ENCODE results near the gene SPATA31C1.
A peak's percentile ranks its signal among the peaks of the same experiment; 100 is the strongest.
"Not testable (repeated sequence)": the region's sequence is repeated elsewhere in the genome, so short reads cannot be mapped to it uniquely, and the experiment has no call there.

The SPATA31C1 gene

DNA sequence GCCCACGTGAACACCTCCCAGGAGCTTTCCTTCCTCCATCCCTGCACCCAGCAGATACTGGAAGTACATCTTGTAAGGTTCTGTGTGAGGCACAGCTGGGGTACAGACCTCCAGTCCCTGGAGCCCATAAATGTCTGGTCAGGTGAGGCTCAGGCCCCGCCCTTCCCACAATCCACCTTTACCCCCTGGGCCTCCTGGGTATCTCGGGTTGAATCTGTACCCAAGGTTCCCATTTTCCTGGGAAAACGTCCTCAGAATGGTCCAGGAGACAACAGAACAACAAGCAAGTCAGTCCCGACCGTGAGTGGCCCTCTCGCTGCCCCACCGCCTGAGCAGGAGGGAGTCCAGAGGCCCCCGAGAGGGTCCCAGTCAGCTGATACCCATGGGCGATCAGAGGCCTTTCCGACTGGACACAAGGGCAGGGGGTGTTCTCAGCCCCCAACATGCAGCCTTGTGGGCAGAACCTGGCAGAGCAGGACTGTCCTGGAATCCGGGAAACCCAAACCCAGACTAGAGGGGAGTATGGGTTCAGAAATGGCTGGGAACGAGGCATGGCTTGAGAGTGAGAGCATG lies 30.7 kb upstream of the SPATA31C1 start:
- no peak for DNase-seq (ENCODE audit: low read depth)

DNA sequence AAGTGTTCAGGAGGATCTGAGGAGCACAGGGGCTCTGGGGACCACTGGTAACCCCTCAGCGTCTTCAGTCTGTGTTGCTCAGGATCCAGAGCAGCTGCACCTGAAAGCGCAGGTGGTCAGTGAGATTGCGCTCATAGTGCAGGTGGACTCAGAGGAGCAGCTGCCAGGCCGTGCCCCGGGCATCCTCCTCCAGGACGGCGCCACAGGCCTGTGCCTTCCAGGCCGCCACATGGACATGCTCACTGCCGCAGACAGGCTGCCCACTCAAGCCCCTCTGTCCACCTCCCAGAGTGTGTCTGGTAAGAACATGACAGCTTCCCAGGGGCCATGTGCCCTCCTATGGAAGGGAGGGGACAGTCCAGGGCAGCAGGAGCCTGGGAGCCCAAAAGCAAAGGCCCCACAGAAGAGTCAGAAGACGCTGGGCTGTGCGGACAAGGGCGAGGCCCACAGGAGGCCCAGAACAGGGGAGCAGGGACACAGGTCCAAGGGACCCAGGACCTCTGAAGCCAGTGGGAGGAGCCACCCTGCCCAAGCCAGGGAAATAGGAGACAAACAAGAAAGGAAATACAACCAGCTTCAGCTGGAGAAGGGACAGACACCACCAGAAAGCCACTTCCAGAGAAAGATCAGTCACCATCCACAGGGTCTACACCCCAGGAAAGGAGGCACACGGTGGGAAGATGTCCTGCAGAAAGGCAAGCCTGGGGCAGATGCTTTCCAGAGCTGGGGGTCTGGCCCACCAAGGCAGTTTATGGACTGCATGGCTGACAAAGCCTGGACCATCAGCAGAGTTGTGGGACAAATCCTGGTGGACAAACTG lies 29.9 kb upstream of the SPATA31C1 start:
- DNase-seq (ENCODE audit: low read depth), result no peak

DNA sequence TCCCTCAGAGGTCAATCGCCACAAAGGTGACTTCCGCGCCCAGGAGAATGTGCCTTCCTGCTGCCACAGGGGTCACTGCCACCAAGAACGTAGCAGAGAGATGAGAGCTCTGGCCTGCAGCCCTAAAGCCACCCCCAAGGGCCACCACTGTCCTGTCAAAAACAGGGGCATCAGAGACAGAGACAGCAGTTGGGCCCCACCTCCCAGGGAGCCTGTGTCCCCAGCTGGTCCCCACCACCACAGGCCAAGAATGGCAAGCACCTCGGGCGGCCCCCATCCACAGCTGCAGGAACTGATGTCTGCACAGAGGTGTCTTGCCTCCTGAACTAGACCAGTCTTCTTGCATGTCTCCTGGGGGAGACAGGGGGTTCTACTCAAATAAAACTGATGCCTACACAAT lies 29.3 kb upstream of the SPATA31C1 start:
- no peak for DNase-seq (ENCODE audit: low read depth)

DNA sequence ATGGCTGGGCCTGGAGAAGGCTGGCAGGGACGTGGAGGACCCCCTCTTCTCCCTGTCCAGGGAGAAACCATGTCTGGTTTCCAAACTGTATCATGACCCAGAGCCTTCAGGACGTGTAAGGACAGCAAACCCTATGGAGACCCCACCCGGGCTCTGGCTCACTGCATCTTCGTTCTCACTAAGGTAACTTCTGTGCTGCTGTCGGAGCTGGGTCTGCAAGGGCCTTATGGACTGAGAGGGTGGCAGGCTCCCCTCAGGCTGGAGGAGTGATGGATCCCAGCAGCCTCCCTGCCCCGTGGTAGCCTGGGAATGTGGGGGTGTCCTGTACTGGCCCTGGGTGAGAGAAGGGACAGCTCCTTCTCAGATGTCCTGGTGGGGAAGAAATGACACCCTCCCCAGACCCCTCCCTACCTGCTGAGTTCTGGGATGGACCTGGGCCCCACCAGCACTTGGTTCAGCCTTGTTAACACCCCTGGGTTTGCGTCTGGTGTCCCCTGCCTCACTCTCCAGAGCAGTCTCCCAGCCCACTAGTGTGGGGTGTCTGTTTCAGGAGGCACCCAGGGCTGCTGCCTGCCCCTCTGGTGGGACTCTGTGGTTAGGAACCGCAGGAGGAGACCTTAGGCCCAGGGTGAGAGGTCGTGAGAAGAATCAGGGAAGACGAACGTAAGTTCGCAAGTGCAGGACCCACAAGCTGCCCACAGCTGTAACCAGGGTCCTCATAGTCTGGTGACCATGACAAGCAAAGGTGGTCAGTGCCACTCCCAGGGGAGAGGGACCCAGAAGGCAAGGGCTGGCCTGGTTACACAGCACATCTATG lies 28.5 kb upstream of the SPATA31C1 start:
- DNase-seq (ENCODE audit: low read depth), result no peak

DNA sequence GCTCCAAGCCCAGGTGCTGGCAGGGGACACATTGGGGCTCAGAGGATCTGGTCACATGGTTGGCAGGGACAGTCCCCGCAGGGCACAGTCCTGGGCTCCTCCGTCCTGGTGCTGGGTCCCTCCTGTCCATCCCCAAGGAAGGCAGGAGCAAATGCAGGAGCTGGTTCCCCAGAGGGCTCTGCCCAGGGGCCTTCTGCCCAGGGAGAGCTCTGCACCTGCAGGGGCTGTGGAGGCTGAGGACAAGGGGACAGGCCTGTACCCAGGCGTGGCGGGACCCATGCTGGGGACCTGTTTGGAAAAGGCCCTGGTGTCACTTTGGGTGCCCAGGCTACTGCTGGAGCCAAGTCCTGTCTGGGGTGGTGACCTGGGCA lies 27.9 kb upstream of the SPATA31C1 start:
- DNase-seq (ENCODE audit: low read depth), result no peak

DNA sequence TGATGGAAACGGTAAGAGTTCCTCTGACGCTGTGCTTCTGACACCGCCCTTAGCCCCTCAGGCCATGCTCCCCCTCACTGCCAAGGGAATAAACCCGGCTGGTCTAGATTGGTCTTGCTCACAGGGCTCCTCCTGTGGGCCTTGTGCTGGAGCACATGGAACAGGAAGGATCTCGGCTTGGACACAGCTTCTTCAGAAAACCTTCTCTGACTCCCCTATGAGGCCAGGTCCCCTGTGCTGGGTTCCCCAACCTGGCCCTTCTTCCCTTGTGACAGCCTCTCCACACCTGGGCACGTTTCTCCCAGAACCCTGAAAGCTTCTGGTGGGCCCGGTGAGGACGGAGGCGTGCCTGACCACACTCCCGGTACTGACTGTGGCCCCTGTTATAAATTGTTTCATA lies 26.9 kb upstream of the SPATA31C1 start:
- DNase-seq (ENCODE audit: low read depth), result no peak

DNA sequence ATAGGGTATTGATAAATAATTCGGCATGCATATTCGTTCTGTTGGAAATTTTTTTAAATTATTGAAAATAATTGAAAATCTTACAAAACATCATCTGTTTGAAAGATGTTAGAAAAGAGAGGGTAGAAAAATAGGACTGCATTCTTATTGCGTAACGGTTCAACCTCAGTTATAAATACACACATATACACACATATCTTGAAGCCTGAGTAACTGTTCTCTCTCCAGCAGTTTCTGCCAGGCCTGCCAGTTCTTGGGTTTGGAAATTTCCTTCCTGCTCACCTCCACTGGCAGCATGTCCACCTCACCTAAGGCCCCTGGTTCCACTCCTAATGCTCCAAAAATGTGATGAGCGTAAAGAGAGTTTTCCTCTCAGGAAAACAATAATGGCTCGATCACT lies 26.0 kb upstream of the SPATA31C1 start:
- no peak for DNase-seq (ENCODE audit: low read depth)

DNA sequence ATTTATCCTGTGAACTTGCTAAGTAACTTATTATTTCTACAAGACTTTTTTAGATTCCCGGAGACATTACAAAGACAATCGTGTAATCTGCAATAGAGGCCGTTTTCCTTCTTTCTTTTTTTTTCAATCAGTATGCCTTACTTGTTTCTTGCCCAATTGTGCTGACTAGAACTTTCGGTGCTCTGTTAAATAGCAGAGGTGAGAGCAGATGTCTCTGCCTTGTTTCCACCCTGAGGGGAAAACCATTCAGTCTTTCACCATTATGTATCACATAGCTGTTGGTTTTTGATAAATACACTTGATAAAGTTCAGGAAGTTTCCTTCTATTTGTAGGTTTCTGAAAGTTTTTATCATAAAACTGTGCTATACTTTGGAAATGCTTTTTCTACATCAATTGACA lies 24.8 kb upstream of the SPATA31C1 start:
- no peak for DNase-seq (ENCODE audit: low read depth)

DNA sequence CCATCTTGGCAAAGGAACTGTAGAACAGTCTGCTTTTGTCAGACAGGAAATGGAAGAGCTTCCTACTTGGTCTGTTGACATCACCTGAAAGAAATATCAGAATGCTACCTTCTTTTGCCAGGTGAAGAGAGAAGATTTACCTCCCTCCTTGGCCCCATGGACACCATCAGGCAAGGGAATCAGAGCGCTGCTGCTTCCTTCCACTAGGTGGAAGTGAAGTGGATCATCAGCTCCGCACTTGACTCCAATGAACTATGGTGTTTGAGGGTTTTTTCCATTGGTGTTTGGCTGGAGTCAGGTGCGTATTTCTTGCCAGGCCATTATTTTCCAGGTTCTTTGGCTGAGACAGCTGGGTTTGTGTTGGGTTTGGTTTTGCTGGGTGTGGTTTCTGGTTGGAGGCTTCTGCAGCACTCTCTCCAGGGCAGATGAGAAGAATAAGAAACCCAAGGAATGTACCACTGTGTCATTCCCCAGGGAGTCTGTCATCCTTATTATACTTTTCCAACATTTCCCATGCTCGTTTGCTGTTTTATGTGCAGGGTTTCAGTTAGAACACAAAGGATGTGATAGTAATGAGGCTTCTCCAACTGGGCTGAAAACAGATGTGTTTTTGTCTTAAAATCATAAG lies 22.6 kb upstream of the SPATA31C1 start:
- no peak for DNase-seq (ENCODE audit: low read depth)

DNA sequence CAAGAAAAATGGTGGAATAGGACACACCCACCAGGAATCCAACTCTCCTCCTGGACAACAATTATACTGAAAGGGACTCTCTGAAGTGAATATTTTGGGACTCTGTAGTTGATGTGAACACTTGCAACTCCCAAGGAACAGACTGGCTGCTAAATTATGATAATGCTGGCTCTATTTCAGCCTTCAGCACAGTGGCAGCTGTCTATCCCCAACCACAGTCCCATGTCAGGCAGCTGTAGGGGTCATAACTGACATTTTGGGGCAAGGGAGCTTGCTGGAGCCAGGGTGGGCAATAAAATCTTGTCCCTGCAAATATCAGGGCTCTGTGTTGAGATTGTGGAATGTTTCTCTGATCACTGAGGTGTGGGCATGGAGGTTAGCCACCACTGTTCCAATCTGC lies 20.9 kb upstream of the SPATA31C1 start:
- DNase-seq (ENCODE audit: low read depth), result no peak

DNA sequence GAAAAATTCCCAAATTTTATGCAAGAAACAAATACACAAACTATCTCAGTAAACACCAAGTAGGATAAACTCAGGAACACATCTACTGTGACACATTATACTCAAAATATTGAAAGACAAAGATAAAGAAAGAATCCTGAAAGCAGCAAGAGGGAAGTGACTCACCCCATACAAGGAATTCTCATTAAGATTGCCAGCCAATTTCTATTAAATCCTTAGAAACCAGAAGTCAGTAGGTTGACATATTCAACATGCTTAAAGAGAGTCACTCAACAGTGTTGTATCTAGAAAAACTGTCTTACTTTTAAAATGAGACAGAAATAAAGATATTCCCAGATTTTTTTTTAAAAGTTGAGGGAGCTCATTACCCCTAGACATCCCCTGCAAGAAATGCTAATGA lies 19.6 kb upstream of the SPATA31C1 start:
- no peak for DNase-seq (ENCODE audit: low read depth)

DNA sequence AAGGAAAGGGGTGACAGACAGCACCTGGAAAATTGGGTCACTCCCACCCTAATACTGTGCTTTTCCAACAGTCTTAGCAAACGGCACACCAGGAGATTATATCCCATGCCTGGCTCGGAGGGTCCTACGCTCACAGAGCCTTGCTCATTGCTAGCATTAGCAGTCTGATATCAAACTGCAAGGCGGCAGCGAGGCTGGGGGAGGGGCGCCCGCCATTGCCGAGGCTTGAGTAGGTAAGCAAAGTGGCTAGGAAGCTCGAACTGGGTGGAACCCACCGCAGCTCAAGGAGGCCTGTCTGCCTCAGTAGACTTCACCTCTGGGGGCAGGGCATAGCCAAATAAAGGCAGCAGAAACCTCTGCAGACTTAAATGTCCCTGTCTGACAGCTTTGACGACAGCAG lies 15.4 kb upstream of the SPATA31C1 start:
- not testable (repeated sequence) for DNase-seq (ENCODE audit: low read depth)

DNA sequence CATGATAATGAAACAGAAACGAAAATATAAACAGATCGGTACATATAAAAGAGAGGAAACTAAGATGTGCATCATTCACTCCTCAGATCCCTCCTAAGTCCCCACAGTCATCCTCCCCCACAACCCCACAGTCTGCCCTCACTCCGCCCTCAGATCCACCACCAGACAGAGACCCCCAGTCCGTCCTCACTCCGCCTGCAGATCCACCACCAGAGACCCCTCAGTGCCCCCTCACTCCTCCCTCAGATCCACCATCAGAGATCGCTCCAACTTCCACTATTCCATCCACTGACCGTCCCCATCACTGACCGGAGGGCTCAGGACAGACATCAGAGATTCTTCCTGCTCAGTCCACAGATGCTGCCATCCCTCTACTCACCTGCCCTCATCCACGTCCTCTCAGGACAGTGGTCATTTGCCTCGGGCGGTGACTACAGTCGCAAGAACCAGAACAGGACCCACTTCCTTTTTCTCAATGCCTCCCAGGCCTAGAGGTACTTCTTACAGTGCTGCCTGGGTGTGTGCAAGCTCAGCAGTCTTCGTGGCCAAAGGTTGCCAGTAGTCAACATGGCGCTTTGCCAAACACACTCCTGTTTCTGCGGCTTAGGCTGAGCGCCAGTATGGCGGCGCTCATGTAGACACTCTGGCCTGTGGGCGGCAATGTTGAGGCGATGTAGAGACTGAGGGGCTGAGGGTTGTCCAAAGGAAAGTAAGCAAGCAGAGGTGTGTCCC lies 8.3 kb upstream of the SPATA31C1 start:
- DNase-seq (ENCODE audit: low read depth), result no peak

DNA sequence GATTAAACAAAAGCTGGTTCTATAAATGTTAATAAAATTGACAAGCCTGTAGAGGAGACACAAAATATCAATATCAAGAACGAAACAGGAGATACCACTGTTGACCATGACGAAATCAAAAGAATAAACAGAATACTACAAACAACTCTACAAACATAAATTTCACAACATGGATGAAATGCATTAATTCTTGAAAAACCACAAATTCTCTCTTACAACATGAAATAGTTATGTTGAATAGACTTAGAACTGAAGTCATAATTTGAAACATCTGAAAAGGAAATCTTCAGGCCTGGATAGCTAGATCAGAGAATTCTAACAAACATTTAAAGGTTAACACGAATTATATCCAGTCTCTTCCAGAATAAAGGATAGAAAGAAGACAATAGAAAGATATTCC lies 6.9 kb upstream of the SPATA31C1 start:
- no peak for DNase-seq (ENCODE audit: low read depth)

DNA sequence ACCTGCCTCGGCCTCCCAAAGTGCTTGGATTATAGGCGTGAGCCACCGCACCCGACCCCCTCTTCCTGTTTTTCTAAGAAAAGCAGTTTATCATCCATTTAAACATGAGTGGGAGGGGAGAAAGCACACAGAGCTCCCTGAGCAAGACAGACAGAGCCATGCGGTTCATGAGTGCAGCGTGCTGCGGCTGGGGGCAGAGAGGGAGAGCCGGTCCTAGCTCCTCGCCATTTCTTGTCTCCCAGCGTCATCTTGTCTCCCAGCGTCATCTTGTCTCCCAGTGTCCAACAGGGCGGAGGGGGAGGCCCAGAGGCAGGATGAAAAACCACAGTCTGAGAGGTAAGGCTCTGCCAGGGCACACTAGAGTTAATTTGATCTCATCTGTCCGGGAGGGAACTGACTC lies 1.3 kb downstream of the SPATA31C1 start:
- DNase-seq (ENCODE audit: low read depth), result not testable (repeated sequence)

DNA sequence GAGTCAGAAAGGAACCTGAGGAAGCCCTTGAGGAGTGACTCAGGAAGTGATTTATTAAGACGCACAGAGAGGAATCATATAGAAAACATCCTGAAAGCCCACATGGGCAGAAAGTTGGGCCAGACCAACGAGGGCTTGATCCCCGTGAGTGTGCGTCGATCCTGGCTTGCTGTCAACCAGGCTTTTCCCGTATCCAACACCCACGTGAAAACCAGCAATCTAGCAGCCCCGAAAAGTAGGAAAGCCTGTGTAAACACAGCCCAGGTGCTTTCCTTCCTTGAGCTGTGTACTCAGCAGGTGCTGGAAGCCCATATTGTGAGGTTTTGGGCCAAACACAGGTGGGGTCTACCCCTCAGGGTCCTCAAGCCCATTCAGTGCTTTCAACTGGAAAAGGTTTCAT lies 3.8 kb downstream of the SPATA31C1 start:
- not testable (repeated sequence) for DNase-seq (ENCODE audit: low read depth)

DNA sequence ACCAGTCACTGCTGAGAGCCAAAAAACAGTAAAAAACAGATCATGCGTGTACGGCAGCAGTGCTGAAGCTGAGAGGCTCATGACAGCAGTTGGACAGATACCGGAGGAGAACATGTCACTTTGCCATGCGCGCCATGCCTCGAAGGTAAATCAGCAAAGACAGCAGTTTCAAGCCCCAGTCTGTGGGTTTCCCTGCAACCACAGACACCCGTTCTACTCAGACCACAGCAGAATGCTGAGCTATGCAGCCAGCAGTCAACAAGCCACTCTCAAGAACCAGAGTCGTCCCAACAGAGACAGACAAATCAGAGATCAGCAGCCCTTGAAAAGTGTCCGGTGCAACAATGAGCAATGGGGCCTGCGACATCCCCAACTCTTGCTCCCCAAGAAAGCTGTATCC lies 5.2 kb downstream of the SPATA31C1 start:
- DNase-seq (ENCODE audit: low read depth), result peak; percentile 8

DNA sequence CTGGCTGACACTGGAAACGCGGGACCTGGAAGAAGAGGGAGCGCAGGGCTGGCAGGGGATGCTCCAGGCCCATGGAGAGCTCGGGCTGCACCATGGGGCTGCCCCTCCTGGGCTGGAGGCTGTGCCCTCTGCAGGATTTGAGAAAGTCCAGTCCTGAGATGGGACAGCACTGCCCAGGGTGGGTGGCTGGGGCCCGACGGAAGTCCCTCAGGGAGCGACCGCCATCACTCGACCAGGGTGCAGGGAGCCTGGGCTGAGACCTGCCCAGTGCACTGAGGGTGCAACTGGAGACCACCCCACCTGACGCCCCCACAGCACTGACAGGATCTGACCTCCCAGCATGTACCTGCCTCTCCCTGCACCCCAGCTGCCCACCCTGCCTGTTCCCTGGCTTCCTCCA lies 7.1 kb downstream of the SPATA31C1 start:
- DNase-seq (ENCODE audit: low read depth), result not testable (repeated sequence)

DNA sequence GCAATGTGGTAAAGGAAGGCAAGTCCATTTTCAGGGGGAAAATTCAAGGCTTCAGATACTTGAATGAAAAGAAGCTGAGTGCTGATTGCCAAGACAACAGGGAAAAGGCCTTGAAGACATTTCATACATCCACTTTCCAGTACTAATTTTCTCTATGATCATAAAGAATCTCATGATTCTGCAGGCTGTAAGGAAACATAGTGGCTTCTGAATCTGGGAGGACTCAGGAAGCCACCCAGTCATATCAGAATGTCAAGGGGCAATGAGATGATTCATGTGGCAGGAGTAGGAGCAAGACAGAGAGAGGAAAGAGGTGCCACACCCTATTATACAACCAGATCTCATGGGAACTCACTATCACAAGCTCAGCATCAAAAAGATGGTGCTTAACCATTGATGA lies 11.4 kb downstream of the SPATA31C1 start:
- not testable (repeated sequence) for DNase-seq (ENCODE audit: low read depth)

DNA sequence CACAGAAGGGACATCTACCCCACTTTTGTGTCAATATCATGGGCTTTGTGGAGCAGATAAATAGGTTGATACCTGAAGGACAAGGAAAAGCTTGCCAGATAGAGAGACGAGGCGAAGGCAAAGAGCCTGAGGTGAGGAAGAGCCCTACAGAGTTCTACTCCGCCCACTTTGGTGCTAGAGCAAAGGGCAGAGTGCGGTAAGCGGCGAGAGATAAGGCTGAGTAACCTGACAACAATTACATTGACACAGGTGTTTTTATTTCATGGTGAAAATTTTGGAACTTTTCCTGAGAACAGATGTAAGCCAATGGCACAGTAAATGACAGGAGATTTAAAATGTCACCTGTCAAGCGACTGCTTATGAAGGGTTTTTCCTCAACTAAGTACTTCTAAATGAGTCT lies 16.7 kb downstream of the SPATA31C1 start:
- not testable (repeated sequence) for DNase-seq (ENCODE audit: low read depth)

DNA sequence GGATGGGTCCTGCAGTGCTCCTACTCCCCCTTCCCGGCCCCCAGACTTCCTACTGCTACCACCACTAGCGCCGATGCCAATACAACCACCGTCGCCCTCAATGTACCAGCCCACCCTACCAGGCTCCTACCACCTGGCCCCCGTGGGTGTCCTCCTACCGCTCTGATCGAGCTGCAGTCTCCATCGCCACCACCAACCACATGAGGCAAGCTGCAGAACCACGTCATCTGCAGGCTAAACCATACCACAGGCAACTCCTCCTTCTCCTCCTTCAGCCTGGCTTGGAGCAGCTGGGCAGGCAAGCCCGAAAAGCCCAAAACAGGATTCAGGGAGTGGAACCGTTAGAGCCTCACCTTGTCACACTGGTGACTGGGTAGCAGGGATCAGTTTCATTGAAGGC lies 19.6 kb downstream of the SPATA31C1 start:
- DNase-seq (ENCODE audit: low read depth), result not testable (repeated sequence)

DNA sequence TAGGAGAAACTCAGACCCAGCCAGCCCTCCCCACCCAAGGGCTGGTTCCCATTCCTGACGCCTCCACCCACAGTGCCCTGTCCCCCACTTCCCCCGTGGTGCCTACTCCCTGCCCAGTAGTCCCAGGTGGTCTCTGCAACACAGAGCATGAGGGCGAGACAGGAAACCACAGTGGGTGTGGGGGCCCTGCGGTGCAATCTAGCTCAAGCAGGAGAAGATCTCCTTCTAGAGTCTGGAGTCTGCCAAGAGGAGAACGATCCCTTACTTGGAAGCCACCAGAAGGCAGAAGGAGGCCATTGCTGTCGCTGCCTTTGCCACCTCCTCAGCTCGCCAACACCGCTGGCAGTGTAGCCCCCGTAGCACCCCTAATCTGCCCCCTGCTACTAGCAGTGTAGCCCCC lies 20.2 kb downstream of the SPATA31C1 start:
- not testable (repeated sequence) for DNase-seq (ENCODE audit: low read depth)
